Nephron (organoid): Measurements from ENCODE around the gene CCNY.
A peak's percentile ranks its signal among the peaks of the same experiment; 100 is the strongest.

Source experiments
- H3K27ac Mint-ChIP-seq, 3 experiments: 2 replicates each; pipeline ENCODE4 v1.8.0; 2020; ENCODE audit warnings: mixed read lengths in 3 of 3, mild to moderate bottlenecking in 2 of 3, moderate library complexity in 1 of 3
- H3K27me3 Mint-ChIP-seq: 2 replicates; pipeline ENCODE4 v1.8.0; 2021; ENCODE audit warnings: low read depth, mild to moderate bottlenecking, moderate library complexity, mixed read lengths
- H3K36me3 Mint-ChIP-seq: 2 replicates; pipeline ENCODE4 v1.8.0; 2020; ENCODE audit warnings: low read depth, mixed read lengths
- H3K4me1 Mint-ChIP-seq: 2 replicates; pipeline ENCODE4 v1.8.0; 2020; ENCODE audit warnings: mixed read lengths
- H3K4me3 Mint-ChIP-seq, 3 experiments: 2 replicates each; pipeline ENCODE4 v1.8.0; 2020; ENCODE audit warnings: mild to moderate bottlenecking in 3 of 3, mixed read lengths in 3 of 3, moderate library complexity in 2 of 3
- H3K9me3 Mint-ChIP-seq: 2 replicates; pipeline ENCODE4 v1.8.0; 2020; ENCODE audit warnings: mixed read lengths
- CTCF ChIP-seq, 3 experiments: fragments of 200-600 bp; sonication (generic); IDR thresholded peaks; one replicate each; pipeline ENCODE4 v1.5.0; 2021; ENCODE audit warnings: antibody characterized with exemption in 3 of 3; ENCODE audit not compliant: unreplicated experiment in 3 of 3

Gene CCNY

GRCh38 chr10:35505241-35505873 lies 169.0 kb downstream of the CCNY start:
- Mint-ChIP-seq H3K27me3 (no peaks in the 10 kb centered on the region), H3K27ac (no peak overlapping the region), H3K9me3 (no peaks in the 10 kb centered on the region), H3K4me3 (no peak overlapping the region), H3K36me3 (peaks cover 3% of the 10 kb centered on the region), H3K4me1 (peaks cover 30% of the 10 kb centered on the region)
- no peak for TF ChIP-seq CTCF (IDR thresholded peaks at IDR 0.05; ENCODE audit: unreplicated experiment in 3 of 3)

DNA sequence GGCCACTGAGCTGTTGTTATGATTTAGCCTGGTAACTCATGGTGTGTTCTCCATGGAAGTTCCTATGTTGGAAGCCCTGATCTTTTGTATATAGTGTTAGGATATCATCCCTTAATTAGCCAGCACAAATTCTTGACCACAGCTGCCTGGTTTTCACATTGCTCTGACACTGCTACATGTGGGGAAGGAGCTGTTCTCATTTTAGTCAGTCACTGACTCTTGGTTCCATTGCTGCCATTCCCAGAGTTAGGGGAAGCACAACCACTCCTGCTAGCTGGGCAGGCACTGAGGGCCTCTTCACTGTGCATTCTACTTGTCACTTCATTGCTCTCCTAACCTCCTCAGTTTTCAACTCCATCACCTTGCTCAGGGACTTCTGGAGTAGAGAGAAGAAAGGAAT lies 170.4 kb downstream of the CCNY start:
- peaks cover 11% of the 10 kb centered on the region for H3K36me3 Mint-ChIP-seq
- no peaks in the 10 kb centered on the region for H3K27me3 Mint-ChIP-seq
- peaks cover 23% of the 10 kb centered on the region for H3K4me1 Mint-ChIP-seq
- no peak overlapping the region for H3K4me3 Mint-ChIP-seq
- TF ChIP-seq CTCF (IDR thresholded peaks at IDR 0.05; ENCODE audit: unreplicated experiment in 3 of 3) = no peak
- H3K9me3 Mint-ChIP-seq = no peaks in the 10 kb centered on the region
- peak overlapping the region in 1 of 3 experiments; percentile 35 for H3K27ac Mint-ChIP-seq

GRCh38 chr10:35507519-35508109 lies 171.3 kb downstream of the CCNY start:
- peaks cover 14% of the 10 kb centered on the region for H3K4me1 Mint-ChIP-seq
- no peak for TF ChIP-seq CTCF (IDR thresholded peaks at IDR 0.05; ENCODE audit: unreplicated experiment in 3 of 3)
- no peak overlapping the region for H3K27ac Mint-ChIP-seq
- no peak overlapping the region for H3K4me3 Mint-ChIP-seq
- peaks cover 11% of the 10 kb centered on the region for H3K36me3 Mint-ChIP-seq
- H3K9me3 Mint-ChIP-seq = no peaks in the 10 kb centered on the region
- H3K27me3 Mint-ChIP-seq = no peaks in the 10 kb centered on the region

- Mint-ChIP-seq H3K4me3 (no peak overlapping the region), H3K9me3 (no peaks in the 10 kb centered on the region), H3K36me3 (peaks cover 11% of the 10 kb centered on the region), H3K27ac (no peak overlapping the region), H3K27me3 (no peaks in the 10 kb centered on the region), H3K4me1 (peaks cover 5% of the 10 kb centered on the region)
- TF ChIP-seq CTCF (IDR thresholded peaks at IDR 0.05; ENCODE audit: unreplicated experiment in 3 of 3) = no peak
These were observed 172.3 kb downstream of the CCNY start for GRCh38 chr10:35508647-35509046.

GRCh38 chr10:35510891-35511290 lies 174.6 kb downstream of the CCNY start:
- Mint-ChIP-seq H3K4me3 (no peak overlapping the region), H3K9me3 (no peaks in the 10 kb centered on the region), H3K27me3 (no peaks in the 10 kb centered on the region), H3K4me1 (peaks cover 5% of the 10 kb centered on the region), H3K36me3 (peaks cover 8% of the 10 kb centered on the region), H3K27ac (no peak overlapping the region)
- TF ChIP-seq CTCF (IDR thresholded peaks at IDR 0.05; ENCODE audit: unreplicated experiment in 3 of 3) = no peak

GRCh38 chr10:35511647-35512046 lies 175.3 kb downstream of the CCNY start:
- Mint-ChIP-seq H3K27me3 (no peaks in the 10 kb centered on the region), H3K27ac (no peak overlapping the region), H3K4me1 (peaks cover 5% of the 10 kb centered on the region), H3K9me3 (no peaks in the 10 kb centered on the region), H3K4me3 (no peak overlapping the region), H3K36me3 (peaks cover 8% of the 10 kb centered on the region)
- TF ChIP-seq CTCF (IDR thresholded peaks at IDR 0.05; ENCODE audit: unreplicated experiment in 3 of 3) = no peak
